SK-N-SH (cell line): Measurements from ENCODE around the gene CFAP52. TPM values are rescaled to one million over a fixed set of nuclear protein-coding genes. Genes with fewer than 3 reads are reported as not detected.

Source experiments
- CTCF ChIA-PET: fragments of 300-600, 350-600 bp; formaldehyde crosslinking; extraction: SDS; loops from one replicate; lab custom pipeline; 2021; lab: Yijun Ruan, JAX
- POLR2A ChIA-PET: fragments of 350-600 bp; sonication (Branson Sonifier 250); formaldehyde crosslinking; extraction: SDS; loops from one replicate; lab custom pipeline; 2020; ENCODE audit warnings: antibody characterized with exemption, inconsistent platforms; lab: Yijun Ruan, JAX
- DNase-seq: peaks from one replicate; pipeline ENCODE4 v3.0.0; 2012
- H2AFZ ChIP-seq: fragments of 200-600 bp; sonication (generic); 2 replicates; pipeline ENCODE4 v1.8.1; 2016; ENCODE audit warnings: antibody characterized with exemption, mild to moderate bottlenecking, low read depth
- H3F3A ChIP-seq: fragments of 200-600 bp; sonication (generic); replicated peaks from 2 replicates; pipeline ENCODE3; 2016; ENCODE audit warnings: antibody characterized with exemption, mild to moderate bottlenecking; ENCODE audit not compliant: insufficient read depth
- H3K27ac ChIP-seq, 2 experiments: fragments of 200-500 bp in 1 of 2; fragments of 200-600 bp in 1 of 2; sonication (Bioruptor generic) in 1 of 2; sonication (generic), shearing (Covaris generic) in 1 of 2; 2 replicates each; pipeline versions ENCODE4 v1.5.1 to v1.6.1; 2014 to 2016; ENCODE audit warnings: low read depth in 2 of 2, inconsistent platforms in 1 of 2, low read length in 1 of 2, mild to moderate bottlenecking in 1 of 2, mixed read lengths in 1 of 2
- H3K27me3 ChIP-seq: fragments of 200-600 bp; sonication (generic), shearing (Covaris generic); 2 replicates; pipeline ENCODE4 v1.6.1; 2016; ENCODE audit warnings: mixed run types; ENCODE audit not compliant: insufficient read depth
- H3K36me3 ChIP-seq, 2 experiments: fragments of 200-500 bp in 1 of 2; fragments of 200-600 bp in 1 of 2; sonication (Bioruptor generic) in 1 of 2; sonication (generic) in 1 of 2; replicated peaks in 1 of 2; 2 replicates each; pipeline versions ENCODE3 to v1.5.1; 2014 to 2016; ENCODE audit warnings: low read length in 1 of 2, mild to moderate bottlenecking in 1 of 2; ENCODE audit not compliant: insufficient read depth in 2 of 2, control insufficient read depth in 1 of 2
- H3K4me1 ChIP-seq, 2 experiments: fragments of 200-500 bp in 1 of 2; fragments of 200-600 bp in 1 of 2; sonication (Bioruptor generic) in 1 of 2; sonication (generic), shearing (Covaris generic) in 1 of 2; 2 replicates each; pipeline versions ENCODE4 v1.5.1 to v1.6.1; 2014 to 2016; ENCODE audit warnings: low read depth in 1 of 2, low read length in 1 of 2, mixed run types in 1 of 2; ENCODE audit not compliant: insufficient read depth in 2 of 2, control insufficient read depth in 1 of 2
- H3K4me2 ChIP-seq: fragments of 200-600 bp; sonication (generic), shearing (Covaris generic); 2 replicates; pipeline ENCODE4 v1.6.1; 2017; ENCODE audit warnings: mixed run types
- H3K4me3 ChIP-seq, 2 experiments: fragments of 200-500 bp in 1 of 2; fragments of 200-600 bp in 1 of 2; sonication (Bioruptor generic) in 1 of 2; sonication (generic), shearing (Covaris generic) in 1 of 2; 2 replicates each; pipeline versions ENCODE4 v1.5.1 to v1.8.1; 2014 to 2016; ENCODE audit warnings: low read depth in 2 of 2, inconsistent platforms in 1 of 2, low read length in 1 of 2, mild to moderate bottlenecking in 1 of 2, mixed read lengths in 1 of 2, moderate library complexity in 1 of 2
- H3K79me2 ChIP-seq: fragments of 200-600 bp; sonication (generic); 2 replicates; pipeline ENCODE4 v1.8.1; 2017; ENCODE audit warnings: mild to moderate bottlenecking; ENCODE audit not compliant: insufficient read depth
- H3K9ac ChIP-seq: fragments of 200-600 bp; sonication (generic); 2 replicates; pipeline ENCODE4 v1.6.1; 2017; ENCODE audit warnings: mixed run types
- H3K9me2 ChIP-seq: fragments of 200-600 bp; sonication (generic); 2 replicates; pipeline ENCODE4 v1.6.1; 2017; ENCODE audit warnings: mixed run types
- H3K9me3 ChIP-seq: fragments of 200-600 bp; sonication (generic); 2 replicates; pipeline ENCODE4 v1.6.1; 2017; ENCODE audit warnings: mixed run types, mild to moderate bottlenecking, moderate library complexity
- H4K20me1 ChIP-seq: fragments of 200-600 bp; sonication (generic); 2 replicates; pipeline ENCODE4 v1.6.1; 2017; ENCODE audit warnings: mild to moderate bottlenecking, mixed run types; ENCODE audit not compliant: insufficient read depth
- CHD2 ChIP-seq: fragments of 150-350 bp; IDR thresholded peaks from 2 replicates; pipeline ENCODE4 v1.6.1; 2018; ENCODE audit warnings: low read length; ENCODE audit not compliant: partially characterized antibody
- EP300 ChIP-seq, 2 experiments: IDR thresholded peaks; 2 replicates each; pipeline versions ENCODE4 v1.4.0 to v1.6.1; 2012; ENCODE audit warnings: borderline replicate concordance in 1 of 2, low read depth in 1 of 2, low read length in 1 of 2
- FOSL2 ChIP-seq: IDR thresholded peaks from 2 replicates; pipeline ENCODE4 v1.4.0; 2012; ENCODE audit warnings: low read depth, mild to moderate bottlenecking, moderate library complexity, borderline replicate concordance
- FOXJ3 ChIP-seq: sonication (generic); formaldehyde crosslinking; IDR thresholded peaks from 2 replicates; pipeline ENCODE4 v1.5.1; 2020; ENCODE audit warnings: mild to moderate bottlenecking, missing genetic modification reagents
- FOXM1 ChIP-seq: IDR thresholded peaks from 2 replicates; pipeline ENCODE4 v1.4.0; 2012; ENCODE audit warnings: low read depth, mild to moderate bottlenecking
- JUND ChIP-seq: IDR thresholded peaks from 2 replicates; pipeline ENCODE4 v1.4.0; 2012
- MEF2A ChIP-seq: IDR thresholded peaks from 2 replicates; pipeline ENCODE4 v1.4.0; 2012; ENCODE audit warnings: low read depth, borderline replicate concordance
- POLR2AphosphoS5 ChIP-seq: IDR thresholded peaks from 2 replicates; pipeline ENCODE4 v1.6.1; 2012; ENCODE audit warnings: low read depth, low read length
- RFX5 ChIP-seq: IDR thresholded peaks from 2 replicates; pipeline ENCODE4 v1.6.1; 2012; ENCODE audit warnings: mild to moderate bottlenecking, improper control_type of control experiment, low read length
- RXRA ChIP-seq: IDR thresholded peaks from 2 replicates; pipeline ENCODE4 v1.4.0; 2012; ENCODE audit warnings: low read depth, mild to moderate bottlenecking, borderline replicate concordance
- SIN3A ChIP-seq: IDR thresholded peaks from 2 replicates; pipeline ENCODE4 v1.6.1; 2012; ENCODE audit warnings: low read depth, mild to moderate bottlenecking, low read length, moderate library complexity, borderline replicate concordance
- SMC3 ChIP-seq: IDR thresholded peaks from 2 replicates; pipeline ENCODE4 v1.6.1; 2012; ENCODE audit warnings: low read depth, low read length, improper control_type of control experiment
- TCF12 ChIP-seq: IDR thresholded peaks from 2 replicates; pipeline ENCODE4 v1.4.0; 2012
- TEAD4 ChIP-seq: IDR thresholded peaks from 2 replicates; pipeline ENCODE4 v1.4.0; 2012; ENCODE audit warnings: mild to moderate bottlenecking, borderline replicate concordance; ENCODE audit not compliant: insufficient read depth
- USF2 ChIP-seq: fragments of 150-350 bp; IDR thresholded peaks from 2 replicates; pipeline ENCODE4 v1.6.1; 2017; ENCODE audit warnings: antibody characterized with exemption, low read length, low read depth, borderline replicate concordance
- YY1 ChIP-seq: IDR thresholded peaks from 2 replicates; pipeline ENCODE4 v1.4.0; 2012; ENCODE audit warnings: low read depth, mild to moderate bottlenecking
- WGBS: methylation state at CpG from one replicate; pipeline ENCODE4 v1.1.6; 2017; ENCODE audit warnings: low lambda C conversion rate; 5-methylcytosine and 5-hydroxymethylcytosine counted together
- polyA plus RNA-seq, 3 experiments: library from polyadenylated mRNA; depleted of rRNA; stranded (reverse); fragments of >200 nt; gene quantifications; 2 replicates each; pipeline ENCODE4 v1.2.3, GENCODE V29; 2012
- TF ChIP-seq, protein P1 (sequence below): fragments of 200-600 bp; sonication (generic); IDR thresholded peaks from 2 replicates; pipeline ENCODE4 v1.6.1; 2017; ENCODE audit warnings: antibody characterized with exemption, mild to moderate bottlenecking, moderate library complexity
- TF ChIP-seq, protein P2 (sequence below): IDR thresholded peaks from 2 replicates; pipeline ENCODE4 v1.4.0; 2012; ENCODE audit warnings: low read depth
- TF ChIP-seq, protein P3 (sequence below): IDR thresholded peaks from 2 replicates; pipeline ENCODE4 v1.4.0; 2012; ENCODE audit warnings: low read depth, borderline replicate concordance

The CFAP52 gene
- polyA plus RNA-seq, 1 of the 3 experiments (the other 2 are of a cell fraction): 0.26 TPM

GRCh38 chr17:9615486-9615885 is 39.0 kb downstream of the CFAP52 start:
- Histone ChIP-seq H2AFZ (no peak overlapping the region), H3K4me2 (no peak overlapping the region), H3K79me2 (no peaks in the 10 kb centered on the region), H3K27ac (no peak overlapping the region), H3K9ac (no peak overlapping the region), H4K20me1 (no peaks in the 10 kb centered on the region), H3K9me2 (no peaks in the 10 kb centered on the region), H3F3A (no peaks in the 10 kb centered on the region), H3K36me3 (no peaks in the 10 kb centered on the region), H3K9me3 (no peaks in the 10 kb centered on the region), H3K4me1 (no peaks in the 10 kb centered on the region), H3K4me3 (no peak overlapping the region), H3K27me3 (no peaks in the 10 kb centered on the region)
- POLR2A ChIA-PET: no interaction called here
- no peak for DNase-seq
- TF ChIP-seq SIN3A (no peak), SMC3 (no peak)
- WGBS: 8% methylated on average over 2 of the region's 2 CpGs
- CTCF ChIA-PET: no interaction called here

- Histone ChIP-seq H2AFZ (no peak overlapping the region), H3K4me1 (no peaks in the 10 kb centered on the region), H3K4me2 (no peak overlapping the region), H3K9me2 (no peaks in the 10 kb centered on the region), H3K79me2 (no peaks in the 10 kb centered on the region), H3K9ac (no peak overlapping the region), H4K20me1 (no peaks in the 10 kb centered on the region), H3K4me3 (no peak overlapping the region), H3K36me3 (no peaks in the 10 kb centered on the region), H3K27me3 (no peaks in the 10 kb centered on the region), H3F3A (no peaks in the 10 kb centered on the region), H3K27ac (no peak overlapping the region), H3K9me3 (0 out of 2 replicates have a peak, but pooled peaks cover 4% of the 10 kb centered on the region)
- ChIA-PET POLR2A (no interaction called here), CTCF (no interaction called here)
- TF ChIP-seq, protein P1, sequence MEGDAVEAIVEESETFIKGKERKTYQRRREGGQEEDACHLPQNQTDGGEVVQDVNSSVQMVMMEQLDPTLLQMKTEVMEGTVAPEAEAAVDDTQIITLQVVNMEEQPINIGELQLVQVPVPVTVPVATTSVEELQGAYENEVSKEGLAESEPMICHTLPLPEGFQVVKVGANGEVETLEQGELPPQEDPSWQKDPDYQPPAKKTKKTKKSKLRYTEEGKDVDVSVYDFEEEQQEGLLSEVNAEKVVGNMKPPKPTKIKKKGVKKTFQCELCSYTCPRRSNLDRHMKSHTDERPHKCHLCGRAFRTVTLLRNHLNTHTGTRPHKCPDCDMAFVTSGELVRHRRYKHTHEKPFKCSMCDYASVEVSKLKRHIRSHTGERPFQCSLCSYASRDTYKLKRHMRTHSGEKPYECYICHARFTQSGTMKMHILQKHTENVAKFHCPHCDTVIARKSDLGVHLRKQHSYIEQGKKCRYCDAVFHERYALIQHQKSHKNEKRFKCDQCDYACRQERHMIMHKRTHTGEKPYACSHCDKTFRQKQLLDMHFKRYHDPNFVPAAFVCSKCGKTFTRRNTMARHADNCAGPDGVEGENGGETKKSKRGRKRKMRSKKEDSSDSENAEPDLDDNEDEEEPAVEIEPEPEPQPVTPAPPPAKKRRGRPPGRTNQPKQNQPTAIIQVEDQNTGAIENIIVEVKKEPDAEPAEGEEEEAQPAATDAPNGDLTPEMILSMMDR: no peak
- TF ChIP-seq TCF12: no peak
- TF ChIP-seq FOSL2: no peak
- TF ChIP-seq FOXJ3 (CRISPR knock-in tag): no peak
- no peak for TF ChIP-seq POLR2AphosphoS5
- no peak for TF ChIP-seq TEAD4
- no peak for TF ChIP-seq YY1
- no peak for TF ChIP-seq SMC3
- TF ChIP-seq, protein P2, sequence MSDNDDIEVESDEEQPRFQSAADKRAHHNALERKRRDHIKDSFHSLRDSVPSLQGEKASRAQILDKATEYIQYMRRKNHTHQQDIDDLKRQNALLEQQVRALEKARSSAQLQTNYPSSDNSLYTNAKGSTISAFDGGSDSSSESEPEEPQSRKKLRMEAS: no peak
- no peak for DNase-seq
Measured at GRCh38 chr17:9622961-9623360, 46.5 kb downstream of the CFAP52 start.

DNA sequence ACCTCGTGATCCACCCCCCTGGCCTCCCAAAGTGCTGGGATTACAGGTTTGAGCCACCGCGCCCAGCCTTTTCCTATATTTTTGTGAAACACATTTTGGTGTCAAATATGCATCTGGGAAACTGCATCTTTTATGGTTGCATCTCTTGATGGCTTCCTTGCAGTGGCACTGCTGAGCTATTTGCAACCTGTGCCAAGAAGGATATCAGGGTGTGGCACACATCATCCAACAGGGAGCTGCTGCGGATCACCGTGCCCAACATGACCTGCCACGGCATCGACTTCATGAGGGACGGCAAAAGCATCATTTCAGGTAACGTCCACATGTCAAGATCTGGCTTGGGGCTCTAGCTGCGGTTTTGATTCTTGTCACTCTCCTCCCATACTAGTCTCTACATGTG is 52.1 kb downstream of the CFAP52 start:
- POLR2A ChIA-PET: interaction anchor here (0.5 kb wide), 1 partner anchor 16 kb away, joined by 3 read pairs; no protein-coding TSS in a partner anchor
- no peak overlapping the region for H3K4me3 ChIP-seq
- H3K4me2 ChIP-seq: no peak overlapping the region
- H2AFZ ChIP-seq: no peak overlapping the region
- no peaks in the 10 kb centered on the region for H3K36me3 ChIP-seq
- H3K27me3 ChIP-seq: peaks cover 14% of the 10 kb centered on the region; the same call in 1 of the 2 replicates
- H3K79me2 ChIP-seq: no peaks in the 10 kb centered on the region
- H3K4me1 ChIP-seq: no peaks in the 10 kb centered on the region
- no peak overlapping the region for H3K27ac ChIP-seq
- CTCF ChIA-PET: no interaction called here
- DNase-seq: no peak
- H4K20me1 ChIP-seq: no peaks in the 10 kb centered on the region
- 0 out of 2 replicates have a peak, but pooled peaks cover 2% of the 10 kb centered on the region for H3K9me3 ChIP-seq
- no peaks in the 10 kb centered on the region for H3F3A ChIP-seq
- 21% methylated on average over 5 of the region's 10 CpGs for WGBS
- no peaks in the 10 kb centered on the region for H3K9me2 ChIP-seq
- no peak overlapping the region for H3K9ac ChIP-seq
- TF ChIP-seq MEF2A: no peak
- no peak for TF ChIP-seq JUND
- no peak for TF ChIP-seq FOXM1
- no peak for TF ChIP-seq RXRA
- TF ChIP-seq RFX5: no peak
- no peak for TF ChIP-seq USF2
- no peak for TF ChIP-seq TEAD4
- no peak for TF ChIP-seq FOSL2
- TF ChIP-seq EP300 (IDR thresholded peaks at IDR 0.05; ENCODE audit: borderline replicate concordance in 1 of 2, low read depth in 1 of 2, low read length in 1 of 2): no peak
- TF ChIP-seq TCF12: no peak
- TF ChIP-seq CHD2: no peak
- TF ChIP-seq, protein P3, sequence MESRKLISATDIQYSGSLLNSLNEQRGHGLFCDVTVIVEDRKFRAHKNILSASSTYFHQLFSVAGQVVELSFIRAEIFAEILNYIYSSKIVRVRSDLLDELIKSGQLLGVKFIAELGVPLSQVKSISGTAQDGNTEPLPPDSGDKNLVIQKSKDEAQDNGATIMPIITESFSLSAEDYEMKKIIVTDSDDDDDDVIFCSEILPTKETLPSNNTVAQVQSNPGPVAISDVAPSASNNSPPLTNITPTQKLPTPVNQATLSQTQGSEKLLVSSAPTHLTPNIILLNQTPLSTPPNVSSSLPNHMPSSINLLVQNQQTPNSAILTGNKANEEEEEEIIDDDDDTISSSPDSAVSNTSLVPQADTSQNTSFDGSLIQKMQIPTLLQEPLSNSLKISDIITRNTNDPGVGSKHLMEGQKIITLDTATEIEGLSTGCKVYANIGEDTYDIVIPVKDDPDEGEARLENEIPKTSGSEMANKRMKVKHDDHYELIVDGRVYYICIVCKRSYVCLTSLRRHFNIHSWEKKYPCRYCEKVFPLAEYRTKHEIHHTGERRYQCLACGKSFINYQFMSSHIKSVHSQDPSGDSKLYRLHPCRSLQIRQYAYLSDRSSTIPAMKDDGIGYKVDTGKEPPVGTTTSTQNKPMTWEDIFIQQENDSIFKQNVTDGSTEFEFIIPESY: no peak
- TF ChIP-seq FOXJ3 (CRISPR knock-in tag): no peak
